ENCODE results near the gene DPH6.
"Not testable (repeated sequence)": the region's sequence is repeated elsewhere in the genome, so short reads cannot be mapped to it uniquely, and the experiment has no call there.

The DPH6 gene

DNA sequence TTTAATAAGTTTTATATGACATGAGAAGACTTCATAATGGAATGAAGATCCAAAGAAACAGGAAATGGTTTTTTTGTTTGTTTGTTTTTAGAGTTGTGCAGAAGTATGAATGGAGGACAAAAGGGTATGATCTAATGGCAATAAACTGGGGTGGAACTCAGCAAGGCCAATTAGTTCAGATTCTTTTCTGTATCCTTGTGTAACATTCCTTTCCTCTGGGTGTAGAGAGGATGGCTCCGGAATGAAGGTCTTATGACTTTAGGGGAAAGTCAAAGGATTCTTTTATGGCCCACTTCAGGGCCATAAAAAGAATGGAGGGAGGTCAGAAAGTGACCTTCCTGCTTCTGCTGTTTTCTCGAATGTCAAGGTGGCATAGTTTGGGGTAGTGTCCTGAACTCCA lies 152.6 kb downstream of the DPH6 start:
- ChIA-PET CTCF (no interaction called here), POLR2A (no interaction called here)
- TF ChIP-seq, protein P1, sequence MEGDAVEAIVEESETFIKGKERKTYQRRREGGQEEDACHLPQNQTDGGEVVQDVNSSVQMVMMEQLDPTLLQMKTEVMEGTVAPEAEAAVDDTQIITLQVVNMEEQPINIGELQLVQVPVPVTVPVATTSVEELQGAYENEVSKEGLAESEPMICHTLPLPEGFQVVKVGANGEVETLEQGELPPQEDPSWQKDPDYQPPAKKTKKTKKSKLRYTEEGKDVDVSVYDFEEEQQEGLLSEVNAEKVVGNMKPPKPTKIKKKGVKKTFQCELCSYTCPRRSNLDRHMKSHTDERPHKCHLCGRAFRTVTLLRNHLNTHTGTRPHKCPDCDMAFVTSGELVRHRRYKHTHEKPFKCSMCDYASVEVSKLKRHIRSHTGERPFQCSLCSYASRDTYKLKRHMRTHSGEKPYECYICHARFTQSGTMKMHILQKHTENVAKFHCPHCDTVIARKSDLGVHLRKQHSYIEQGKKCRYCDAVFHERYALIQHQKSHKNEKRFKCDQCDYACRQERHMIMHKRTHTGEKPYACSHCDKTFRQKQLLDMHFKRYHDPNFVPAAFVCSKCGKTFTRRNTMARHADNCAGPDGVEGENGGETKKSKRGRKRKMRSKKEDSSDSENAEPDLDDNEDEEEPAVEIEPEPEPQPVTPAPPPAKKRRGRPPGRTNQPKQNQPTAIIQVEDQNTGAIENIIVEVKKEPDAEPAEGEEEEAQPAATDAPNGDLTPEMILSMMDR (IDR thresholded peaks at IDR 0.05; ENCODE audit: control extremely low read depth, extremely low read depth, low read depth, missing control alignments) = no peak
- no peak for DNase-seq (ENCODE audit: extremely low spot score)

DNA sequence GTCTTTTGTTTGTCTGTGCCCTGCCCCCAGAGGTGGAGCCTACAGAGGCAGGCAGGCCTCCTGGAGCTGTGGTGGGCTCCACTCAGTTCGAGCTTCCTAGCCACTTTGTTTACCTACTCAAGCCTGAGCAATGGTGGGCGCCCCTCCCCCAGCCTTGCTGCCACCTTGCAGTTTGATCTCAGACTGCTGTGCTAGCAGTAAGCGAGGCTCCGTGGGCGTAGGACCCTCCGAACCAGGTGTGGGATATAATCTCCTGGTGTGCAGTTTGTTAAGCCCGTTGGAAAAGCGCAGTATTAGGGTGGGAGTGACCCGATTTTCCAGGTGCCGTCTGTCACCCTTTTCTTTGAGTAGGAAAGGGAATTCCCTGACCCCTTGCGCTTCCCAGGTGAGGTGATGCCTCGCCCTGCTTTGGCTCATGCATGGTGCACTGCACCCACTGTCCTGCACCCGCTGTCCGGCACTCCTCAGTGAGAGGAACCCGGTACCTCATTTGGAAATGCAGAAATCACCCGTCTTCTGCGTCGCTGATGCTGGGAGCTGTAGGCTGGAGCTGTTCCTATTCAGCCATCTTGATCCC lies 154.5 kb downstream of the DPH6 start:
- CTCF ChIA-PET; POLR2A ChIA-PET; DNase-seq (ENCODE audit: extremely low spot score): not testable (repeated sequence)

DNA sequence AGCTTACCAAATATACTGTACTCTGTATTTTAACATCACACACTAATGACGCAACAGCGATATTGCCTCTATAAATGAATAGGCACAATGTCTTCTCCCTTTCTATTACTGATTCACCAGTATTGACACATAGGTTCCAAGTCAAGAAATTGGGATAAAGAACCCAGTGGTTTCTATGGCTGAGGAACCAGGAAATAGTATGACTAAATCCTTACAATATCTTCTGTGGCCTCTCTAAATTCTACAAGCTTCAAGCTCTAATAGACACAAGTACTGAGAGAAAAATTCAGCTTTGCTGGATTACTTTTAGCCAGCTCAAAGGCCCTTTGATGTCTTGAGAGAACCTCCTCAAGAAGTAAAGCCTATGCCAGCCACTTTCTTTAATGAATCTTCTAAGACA lies 162.5 kb downstream of the DPH6 start:
- DNase-seq (ENCODE audit: extremely low spot score) = no peak
- ChIA-PET CTCF (interaction anchor here (1.2 kb wide), 1 partner anchor 37 kb away, joined by 3 read pairs; no protein-coding TSS in a partner anchor), POLR2A (no interaction called here)
- TF ChIP-seq, protein P1 (IDR thresholded peaks at IDR 0.05; ENCODE audit: control extremely low read depth, extremely low read depth, low read depth, missing control alignments) = no peak

DNA sequence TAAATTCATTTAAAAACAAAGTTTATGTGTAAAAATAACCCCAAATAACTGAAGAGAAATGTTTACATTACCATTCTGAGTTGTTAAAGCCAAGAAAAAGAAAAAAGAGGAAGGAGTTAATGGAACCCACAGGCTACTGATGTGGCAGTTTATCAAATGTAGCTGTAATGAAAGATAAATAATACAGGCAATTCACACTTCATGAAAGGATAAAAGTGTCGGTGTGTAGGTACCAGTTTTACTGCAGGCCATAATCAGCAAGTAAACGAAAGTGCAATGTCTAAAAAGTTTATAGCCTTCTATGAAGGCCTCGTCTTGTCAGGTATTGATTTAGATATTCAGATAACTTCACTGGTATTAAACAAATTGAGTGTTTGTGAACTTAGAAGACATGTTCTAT lies 164.6 kb downstream of the DPH6 start:
- ChIA-PET CTCF (no interaction called here), POLR2A (no interaction called here)
- DNase-seq (ENCODE audit: extremely low spot score) = no peak
- TF ChIP-seq, protein P1 (IDR thresholded peaks at IDR 0.05; ENCODE audit: control extremely low read depth, extremely low read depth, low read depth, missing control alignments) = no peak

DNA sequence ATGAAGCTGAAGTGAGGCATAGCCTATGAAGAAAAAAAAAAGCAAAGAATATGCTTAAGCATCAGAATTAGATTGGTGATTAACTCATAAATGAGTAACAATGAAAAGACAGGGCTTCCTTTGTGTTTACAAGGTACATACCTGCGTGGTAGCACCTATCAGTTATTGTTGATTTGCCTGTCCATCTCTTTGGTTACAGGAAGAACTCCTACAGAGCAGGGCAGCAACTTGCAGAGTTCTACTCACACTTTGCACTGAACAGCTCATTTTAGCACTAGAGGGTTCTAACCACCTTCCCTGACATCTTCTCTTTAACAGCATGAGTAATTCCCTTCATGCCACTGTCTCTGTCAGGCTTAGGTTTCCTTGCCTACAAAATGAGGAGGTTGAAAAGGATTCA lies 166.0 kb downstream of the DPH6 start:
- TF ChIP-seq, protein P1 (IDR thresholded peaks at IDR 0.05; ENCODE audit: control extremely low read depth, extremely low read depth, low read depth, missing control alignments) = no peak
- DNase-seq (ENCODE audit: extremely low spot score) = no peak
- ChIA-PET POLR2A (no interaction called here), CTCF (interaction anchor here (0.5 kb wide), 1 partner anchor 185 kb away, joined by 3 read pairs; no protein-coding TSS in a partner anchor)

DNA sequence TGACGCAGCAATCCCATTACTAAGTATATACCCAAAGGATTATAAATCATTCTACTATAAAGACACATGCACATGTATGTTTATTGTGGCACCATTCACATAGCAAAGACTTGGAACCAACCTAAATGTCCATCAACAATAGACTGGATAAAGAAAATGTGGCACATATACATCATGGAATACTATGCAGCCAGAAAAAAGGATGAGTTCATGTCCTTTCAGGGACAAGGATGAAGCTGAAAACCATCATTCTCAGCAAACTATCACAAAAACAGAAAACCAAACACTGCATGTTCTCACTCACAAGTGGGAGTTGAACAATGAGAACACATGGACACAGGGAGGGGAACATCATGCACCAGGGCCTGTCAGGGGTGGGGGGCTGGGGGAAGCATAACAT lies 167.5 kb downstream of the DPH6 start:
- DNase-seq (ENCODE audit: extremely low spot score); CTCF ChIA-PET; POLR2A ChIA-PET: not testable (repeated sequence)

DNA sequence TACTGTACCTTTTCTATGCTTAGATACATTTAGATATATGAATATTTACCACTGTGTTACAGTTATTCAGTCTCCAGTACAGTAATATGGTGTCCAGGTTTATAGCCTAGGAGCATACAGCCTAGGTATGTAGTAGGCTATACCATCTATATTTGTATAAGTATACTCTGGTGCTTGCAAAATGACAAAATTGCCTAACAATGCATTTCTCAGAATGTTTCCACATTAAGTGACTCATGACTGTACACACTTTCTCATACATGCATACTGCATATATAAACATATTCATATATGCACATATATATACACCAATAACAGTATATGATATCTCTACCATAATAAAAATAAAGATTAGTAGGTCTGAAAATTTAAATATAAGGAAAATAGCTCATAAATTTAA lies 169.3 kb downstream of the DPH6 start:
- no peak for DNase-seq (ENCODE audit: extremely low spot score)
- ChIA-PET CTCF (interaction anchor here (0.8 kb wide), 1 partner anchor 15 kb away, joined by 3 read pairs; no protein-coding TSS in a partner anchor), POLR2A (no interaction called here)
- TF ChIP-seq, protein P1 (IDR thresholded peaks at IDR 0.05; ENCODE audit: control extremely low read depth, extremely low read depth, low read depth, missing control alignments) = no peak

DNA sequence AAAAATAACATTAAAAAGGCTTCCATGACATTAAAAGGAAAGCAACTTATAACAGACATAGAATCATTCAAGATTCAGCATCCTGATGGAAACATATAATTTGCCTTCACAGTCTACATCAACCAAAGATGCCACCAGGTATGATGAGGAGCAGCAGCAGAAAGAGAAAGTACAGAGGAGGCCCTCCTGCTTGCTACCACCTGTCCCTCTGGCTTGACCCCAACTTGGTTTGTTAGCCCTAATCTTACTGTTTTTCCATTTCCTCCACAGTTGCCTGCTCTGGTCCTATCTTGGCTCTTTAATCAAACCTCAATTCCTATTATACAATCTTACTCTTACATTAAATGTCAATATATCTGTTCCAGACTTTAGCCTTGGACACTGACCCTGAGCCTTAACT lies 171.3 kb downstream of the DPH6 start:
- CTCF ChIA-PET = interaction anchor here (0.7 to 0.8 kb wide), 2 partner anchors 8 to 17 kb away, joined by 3 to 4 read pairs; no protein-coding TSS in a partner anchor
- POLR2A ChIA-PET = no interaction called here

More for the DNA sequence above, 171.3 kb downstream of the DPH6 start:
- no peak for DNase-seq (ENCODE audit: extremely low spot score)
- TF ChIP-seq, protein P1 (IDR thresholded peaks at IDR 0.05; ENCODE audit: control extremely low read depth, extremely low read depth, low read depth, missing control alignments) = no peak
